ENCODE measurements around the gene FLVCR2. TPM values are rescaled to one million over a fixed set of nuclear protein-coding genes. Genes with fewer than 3 reads are reported as not detected.

Gene FLVCR2
- 2.1 TPM for polyA plus RNA-seq (2012; ENCODE audit: low read depth, missing spikeins)

- DNase-seq (ENCODE audit: insufficient read length, low spot score) (peak; percentile 74), FAIRE-seq (peak; percentile 28)
- TF ChIP-seq POLR2AphosphoS5 (IDR thresholded peaks at IDR 0.05; ENCODE audit: low read depth, low read length) (no peak), POU2F2 (IDR thresholded peaks at IDR 0.05; ENCODE audit: low read depth, low read length) (0 out of 2 replicates have a peak, but pooled peaks have one; percentile 2)
Measured at GRCh38 chr14:75578102-75578785, at the start of gene FLVCR2. FLVCR2 (plus strand) TSS chr14:75578620; CDS start chr14:75578973, 353 bp downstream.

- DNase-seq (ENCODE audit: insufficient read length, low spot score) (no peak), FAIRE-seq (peak; percentile 43)
- TF ChIP-seq POLR2AphosphoS5 (IDR thresholded peaks at IDR 0.05; ENCODE audit: low read depth, low read length) (no peak), POU2F2 (IDR thresholded peaks at IDR 0.05; ENCODE audit: low read depth, low read length) (no peak), SPI1 (IDR thresholded peaks at IDR 0.05; ENCODE audit: low read depth, low read length) (no peak), TAF1 (IDR thresholded peaks at IDR 0.05; ENCODE audit: low read depth, low read length) (no peak), POLR2A (IDR thresholded peaks at IDR 0.05; ENCODE audit: low read depth, low read length) (no peak), PAX5 (IDR thresholded peaks at IDR 0.05; ENCODE audit: insufficient read depth, low read length, severe bottlenecking) (no peak)
Measured at GRCh38 chr14:75531256-75531655, 47.2 kb upstream of the FLVCR2 start.

GRCh38 chr14:75531660-75532317 is 46.6 kb upstream of the FLVCR2 start:
- FAIRE-seq (peak; percentile 74), DNase-seq (ENCODE audit: insufficient read length, low spot score) (no peak)
- TF ChIP-seq POLR2AphosphoS5 (IDR thresholded peaks at IDR 0.05; ENCODE audit: low read depth, low read length) (no peak), PAX5 (IDR thresholded peaks at IDR 0.05; ENCODE audit: insufficient read depth, low read length, severe bottlenecking) (no peak), TAF1 (IDR thresholded peaks at IDR 0.05; ENCODE audit: low read depth, low read length) (no peak), POU2F2 (IDR thresholded peaks at IDR 0.05; ENCODE audit: low read depth, low read length) (no peak), POLR2A (IDR thresholded peaks at IDR 0.05; ENCODE audit: low read depth, low read length) (no peak), SPI1 (IDR thresholded peaks at IDR 0.05; ENCODE audit: low read depth, low read length) (no peak)

- TF ChIP-seq POLR2A (IDR thresholded peaks at IDR 0.05; ENCODE audit: low read depth, low read length): no peak
- 0 out of 2 replicates have a peak, but pooled peaks have one; percentile 21 for TF ChIP-seq SPI1 (IDR thresholded peaks at IDR 0.05; ENCODE audit: low read depth, low read length)
- FAIRE-seq (peak; percentile 9), DNase-seq (ENCODE audit: insufficient read length, low spot score) (no peak)
Measured at GRCh38 chr14:75533791-75534555, 44.4 kb upstream of the FLVCR2 start.

- no peak for FAIRE-seq
- TF ChIP-seq POU2F2 (IDR thresholded peaks at IDR 0.05; ENCODE audit: low read depth, low read length): no peak
- no peak for TF ChIP-seq SPI1 (IDR thresholded peaks at IDR 0.05; ENCODE audit: low read depth, low read length)
- no peak for TF ChIP-seq POLR2A (IDR thresholded peaks at IDR 0.05; ENCODE audit: low read depth, low read length)
- no peak for TF ChIP-seq POLR2AphosphoS5 (IDR thresholded peaks at IDR 0.05; ENCODE audit: low read depth, low read length)
- no peak for TF ChIP-seq TAF1 (IDR thresholded peaks at IDR 0.05; ENCODE audit: low read depth, low read length)
- no peak for TF ChIP-seq PAX5 (IDR thresholded peaks at IDR 0.05; ENCODE audit: insufficient read depth, low read length, severe bottlenecking)
- DNase-seq (ENCODE audit: insufficient read length, low spot score): no peak
Measured at GRCh38 chr14:75535164-75535898, 43.1 kb upstream of the FLVCR2 start.

- FAIRE-seq (peak; percentile 60), DNase-seq (ENCODE audit: insufficient read length, low spot score) (no peak)
- TF ChIP-seq POU2F2 (IDR thresholded peaks at IDR 0.05; ENCODE audit: low read depth, low read length): no peak
- no peak for TF ChIP-seq PAX5 (IDR thresholded peaks at IDR 0.05; ENCODE audit: insufficient read depth, low read length, severe bottlenecking)
- no peak for TF ChIP-seq POLR2AphosphoS5 (IDR thresholded peaks at IDR 0.05; ENCODE audit: low read depth, low read length)
- no peak for TF ChIP-seq POLR2A (IDR thresholded peaks at IDR 0.05; ENCODE audit: low read depth, low read length)
- TF ChIP-seq TAF1 (IDR thresholded peaks at IDR 0.05; ENCODE audit: low read depth, low read length): no peak
- no peak for TF ChIP-seq SPI1 (IDR thresholded peaks at IDR 0.05; ENCODE audit: low read depth, low read length)
Measured at GRCh38 chr14:75537071-75537470, 41.3 kb upstream of the FLVCR2 start.

GRCh38 chr14:75539162-75539560 is 39.3 kb upstream of the FLVCR2 start:
- no peak for TF ChIP-seq SPI1 (IDR thresholded peaks at IDR 0.05; ENCODE audit: low read depth, low read length)
- no peak for TF ChIP-seq POLR2A (IDR thresholded peaks at IDR 0.05; ENCODE audit: low read depth, low read length)
- TF ChIP-seq POU2F2 (IDR thresholded peaks at IDR 0.05; ENCODE audit: low read depth, low read length): no peak
- no peak for TF ChIP-seq POLR2AphosphoS5 (IDR thresholded peaks at IDR 0.05; ENCODE audit: low read depth, low read length)
- no peak for TF ChIP-seq PAX5 (IDR thresholded peaks at IDR 0.05; ENCODE audit: insufficient read depth, low read length, severe bottlenecking)
- no peak for TF ChIP-seq TAF1 (IDR thresholded peaks at IDR 0.05; ENCODE audit: low read depth, low read length)
- no peak for FAIRE-seq
- DNase-seq (ENCODE audit: insufficient read length, low spot score): no peak

GRCh38 chr14:75539561-75540478 is 38.6 kb upstream of the FLVCR2 start:
- no peak for TF ChIP-seq POLR2A (IDR thresholded peaks at IDR 0.05; ENCODE audit: low read depth, low read length)
- peak; percentile 68 for TF ChIP-seq POU2F2 (IDR thresholded peaks at IDR 0.05; ENCODE audit: low read depth, low read length)
- DNase-seq (ENCODE audit: insufficient read length, low spot score): no peak
- peak; percentile 90 for FAIRE-seq

Measured in GM12891 (cell line).